DOHH2 (cell line): ENCODE results near the gene COA8.

Experiments used
- H3F3A ChIP-seq: fragments of 200-600 bp; sonication (generic), shearing (Covaris generic); 2 replicates; pipeline ENCODE4 v1.6.0; 2016; ENCODE audit warnings: antibody characterized with exemption, mild to moderate bottlenecking; ENCODE audit not compliant: control insufficient read depth, insufficient read depth
- H3K27ac ChIP-seq: fragments of 200-600 bp; sonication (generic); 2 replicates; pipeline ENCODE4 v1.5.1; 2014; ENCODE audit warnings: low read depth, mild to moderate bottlenecking, low read length, moderate library complexity
- H3K27me3 ChIP-seq: fragments of 200-600 bp; sonication (generic); 2 replicates; pipeline ENCODE4 v1.6.1; 2014; ENCODE audit warnings: mild to moderate bottlenecking, low read length, mixed read lengths; ENCODE audit not compliant: control insufficient read depth
- H3K36me3 ChIP-seq: fragments of 200-600 bp; sonication (generic); 2 replicates; pipeline ENCODE4 v1.6.1; 2014; ENCODE audit warnings: mild to moderate bottlenecking, low read length, moderate library complexity, mixed read lengths; ENCODE audit not compliant: control insufficient read depth
- H3K4me1 ChIP-seq: fragments of 200-600 bp; sonication (generic); 2 replicates; pipeline ENCODE4 v1.6.1; 2014; ENCODE audit warnings: mild to moderate bottlenecking, low read length, mixed read lengths; ENCODE audit not compliant: control insufficient read depth
- H3K4me2 ChIP-seq: fragments of 200-600 bp; sonication (generic); 2 replicates; pipeline ENCODE4 v1.6.0; 2014; ENCODE audit warnings: mild to moderate bottlenecking, low read length, moderate library complexity
- H3K4me3 ChIP-seq: fragments of 200-600 bp; sonication (generic); 2 replicates; pipeline ENCODE4 v1.5.1; 2014; ENCODE audit warnings: mild to moderate bottlenecking, low read length, mixed read lengths
- H3K79me2 ChIP-seq: fragments of 200-600 bp; sonication (generic); 2 replicates; pipeline ENCODE4 v1.6.1; 2014; ENCODE audit warnings: mild to moderate bottlenecking, low read length, mixed read lengths; ENCODE audit not compliant: control insufficient read depth
- H3K9me2 ChIP-seq: fragments of 200-600 bp; sonication (generic); replicated peaks from 2 replicates; pipeline ENCODE4 v1.6.1; 2014; ENCODE audit warnings: mild to moderate bottlenecking, low read length, mixed read lengths; ENCODE audit not compliant: control insufficient read depth
- H3K9me3 ChIP-seq: fragments of 200-600 bp; sonication (generic); 2 replicates; pipeline ENCODE4 v1.6.1; 2014; ENCODE audit warnings: antibody characterized with exemption, low read length, mixed read lengths; ENCODE audit not compliant: control insufficient read depth, insufficient read depth
- H4K20me1 ChIP-seq: fragments of 200-600 bp; sonication (generic); 2 replicates; pipeline ENCODE4 v1.6.0; 2014; ENCODE audit warnings: low read depth, mild to moderate bottlenecking, antibody characterized with exemption, low read length, moderate library complexity; ENCODE audit not compliant: control insufficient read depth, insufficient read depth
- CTCF ChIP-seq: fragments of 200-600 bp; sonication (generic); IDR thresholded peaks from one replicate; pipeline ENCODE4 v1.5.1; 2014; ENCODE audit warnings: antibody characterized with exemption, mild to moderate bottlenecking, low read depth, low read length; ENCODE audit not compliant: poor library complexity, severe bottlenecking
- EZH2phosphoT487 ChIP-seq: fragments of 200-600 bp; sonication (generic); IDR thresholded peaks from 2 replicates; pipeline ENCODE4 v1.6.1; 2017; ENCODE audit warnings: borderline replicate concordance, mild to moderate bottlenecking, antibody characterized with exemption, low read length, moderate library complexity, mixed read lengths

The COA8 gene

GRCh38 chr14:103542605-103543088, 20.1 kb upstream of the COA8 start:
- H3K4me3 ChIP-seq, result no peak overlapping the region
- H3K27me3 ChIP-seq, result peaks cover 4% of the 10 kb centered on the region
- no peaks in the 10 kb centered on the region for H3F3A ChIP-seq
- no peak overlapping the region for H3K27ac ChIP-seq
- no peaks in the 10 kb centered on the region for H3K9me3 ChIP-seq
- H3K4me2 ChIP-seq, result no peak overlapping the region
- H4K20me1 ChIP-seq, result no peaks in the 10 kb centered on the region
- no peaks in the 10 kb centered on the region for H3K36me3 ChIP-seq
- no peaks in the 10 kb centered on the region for H3K79me2 ChIP-seq
- TF ChIP-seq EZH2phosphoT487, result no peak
- no peak for TF ChIP-seq CTCF
- no peaks in the 10 kb centered on the region for H3K9me2 ChIP-seq
- peaks cover 7% of the 10 kb centered on the region for H3K4me1 ChIP-seq

GRCh38 chr14:103543140-103543539, 19.6 kb upstream of the COA8 start:
- Histone ChIP-seq H3K79me2 (no peaks in the 10 kb centered on the region), H3K4me2 (no peak overlapping the region), H3K4me1 (peaks cover 7% of the 10 kb centered on the region), H3K9me3 (no peaks in the 10 kb centered on the region), H4K20me1 (no peaks in the 10 kb centered on the region), H3F3A (no peaks in the 10 kb centered on the region), H3K4me3 (no peak overlapping the region), H3K9me2 (no peaks in the 10 kb centered on the region), H3K27me3 (peaks cover 4% of the 10 kb centered on the region), H3K27ac (no peak overlapping the region), H3K36me3 (no peaks in the 10 kb centered on the region)
- TF ChIP-seq CTCF, result no peak
- TF ChIP-seq EZH2phosphoT487, result no peak

GRCh38 chr14:103543721-103544387, 18.9 kb upstream of the COA8 start:
- no peaks in the 10 kb centered on the region for H3K9me2 ChIP-seq
- H3F3A ChIP-seq, result no peaks in the 10 kb centered on the region
- H3K27me3 ChIP-seq, result peaks cover 4% of the 10 kb centered on the region
- no peaks in the 10 kb centered on the region for H4K20me1 ChIP-seq
- no peaks in the 10 kb centered on the region for H3K9me3 ChIP-seq
- H3K27ac ChIP-seq, result no peak overlapping the region
- no peaks in the 10 kb centered on the region for H3K36me3 ChIP-seq
- TF ChIP-seq CTCF (no peak), EZH2phosphoT487 (no peak)
- H3K79me2 ChIP-seq, result no peaks in the 10 kb centered on the region
- no peak overlapping the region for H3K4me2 ChIP-seq
- H3K4me1 ChIP-seq, result peaks cover 7% of the 10 kb centered on the region
- no peak overlapping the region for H3K4me3 ChIP-seq
